HS-5 (cell line): Measurements from ENCODE around the gene REXO1.

Source experiments
- DNase-seq: peaks from one replicate; pipeline ENCODE4 v3.0.0-alpha.2; 2012; ENCODE audit warnings: low read depth

REXO1 gene

GRCh38 chr19:1790054-1790792 lies 58.1 kb downstream of the REXO1 start:
- DNase-seq: no peak

GRCh38 chr19:1789261-1790041 lies 58.8 kb downstream of the REXO1 start:
- DNase-seq: no peak

GRCh38 chr19:1787116-1787515 lies 61.2 kb downstream of the REXO1 start:
- no peak for DNase-seq

GRCh38 chr19:1786668-1787067 lies 61.6 kb downstream of the REXO1 start:
- no peak for DNase-seq

GRCh38 chr19:1785310-1785709 lies 63.0 kb downstream of the REXO1 start:
- DNase-seq: no peak

- no peak for DNase-seq
These were observed 64.4 kb downstream of the REXO1 start for GRCh38 chr19:1783874-1784273.

GRCh38 chr19:1783354-1783753 lies 64.9 kb downstream of the REXO1 start:
- DNase-seq: no peak

GRCh38 chr19:1782521-1782920 lies 65.8 kb downstream of the REXO1 start:
- DNase-seq: no peak

GRCh38 chr19:1780272-1780958 lies 67.9 kb downstream of the REXO1 start:
- no peak for DNase-seq

- DNase-seq: no peak
These were observed 68.7 kb downstream of the REXO1 start for GRCh38 chr19:1779574-1779973.

GRCh38 chr19:1777149-1777548 lies 71.1 kb downstream of the REXO1 start:
- no peak for DNase-seq

- DNase-seq: no peak
These were observed 71.6 kb downstream of the REXO1 start for GRCh38 chr19:1776606-1777147.

GRCh38 chr19:1775951-1776605 lies 72.2 kb downstream of the REXO1 start:
- no peak for DNase-seq

GRCh38 chr19:1774989-1775772 lies 73.1 kb downstream of the REXO1 start:
- DNase-seq: no peak

GRCh38 chr19:1773184-1773583 lies 75.1 kb downstream of the REXO1 start:
- peak; percentile 34 for DNase-seq

GRCh38 chr19:1770866-1771576 lies 77.3 kb downstream of the REXO1 start:
- DNase-seq: no peak

GRCh38 chr19:1769645-1769985 lies 78.7 kb downstream of the REXO1 start:
- no peak for DNase-seq

GRCh38 chr19:1768918-1769644 lies 79.2 kb downstream of the REXO1 start:
- DNase-seq: no peak

- no peak for DNase-seq
These were observed 80.0 kb downstream of the REXO1 start for GRCh38 chr19:1768248-1768647.

- DNase-seq: no peak
These were observed 80.8 kb downstream of the REXO1 start for GRCh38 chr19:1767464-1767933.
